Cardiac fibroblast (primary cell): ENCODE measurements around the gene AKNA.

Source experiments
- DNase-seq, 2 donors: peaks; one replicate each; pipeline versions ENCODE4 v3.0.0 to v3.0.0-alpha.2; 2010; ENCODE audit warnings: low read depth in 2 of 2
- H3K4me3 ChIP-seq, 2 donors: replicated peaks in 1 of 2; 1 replicate in 1 of 2; 2 replicates in 1 of 2; pipeline ENCODE4 v1.5.1; 2011; ENCODE audit warnings: low read depth in 2 of 2, low read length in 2 of 2, mild to moderate bottlenecking in 2 of 2, moderate library complexity in 1 of 2
- TF ChIP-seq, protein P1 (sequence below): IDR thresholded peaks from one replicate; pipeline ENCODE4 v1.5.1; 2011; ENCODE audit warnings: low read depth, mild to moderate bottlenecking, low read length, inconsistent platforms

The AKNA gene

DNA sequence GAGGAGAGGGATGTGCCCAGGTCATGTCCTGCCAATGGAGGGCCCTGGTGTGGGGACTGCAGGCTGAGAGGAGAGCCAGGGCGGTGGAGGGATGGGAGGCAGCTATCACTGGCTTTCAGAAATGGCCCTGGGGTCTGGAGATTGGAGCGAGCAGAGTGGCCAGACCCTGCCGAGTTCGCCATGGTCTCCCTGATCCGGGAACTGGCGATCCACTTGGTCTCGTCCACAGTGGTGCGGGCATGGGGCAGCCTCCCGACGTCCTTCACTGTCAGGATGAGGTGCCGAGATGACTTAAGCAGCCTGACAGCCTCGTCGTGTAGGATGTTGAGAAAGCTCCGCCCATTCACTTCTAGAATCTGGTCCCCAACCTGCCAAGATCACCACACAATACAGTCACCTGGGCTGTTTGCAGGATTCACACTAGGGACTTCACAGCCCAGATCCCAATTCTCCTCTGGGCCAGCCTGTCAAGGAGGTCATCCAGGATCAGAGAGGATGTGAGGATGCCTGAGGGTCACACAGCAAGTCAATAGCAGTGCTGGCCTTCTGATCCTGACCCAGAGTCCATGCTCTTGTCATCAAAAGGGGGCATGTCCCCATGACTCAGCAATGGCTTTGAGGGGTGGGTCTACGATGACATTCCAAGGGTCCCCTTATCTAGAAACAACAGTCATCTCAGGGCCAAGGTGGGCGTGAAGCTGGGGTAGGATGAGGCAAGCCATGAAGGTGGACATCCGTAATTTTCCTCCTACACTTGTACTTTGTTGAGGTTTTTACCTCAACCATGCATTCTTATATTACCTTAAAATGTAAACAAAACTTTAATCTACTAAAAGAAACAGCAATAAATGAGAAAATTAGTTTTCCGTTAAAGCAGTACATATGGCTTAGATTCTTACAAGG is 38.5 kb upstream of the AKNA start:
- DNase-seq, result no peak
- TF ChIP-seq, protein P1, sequence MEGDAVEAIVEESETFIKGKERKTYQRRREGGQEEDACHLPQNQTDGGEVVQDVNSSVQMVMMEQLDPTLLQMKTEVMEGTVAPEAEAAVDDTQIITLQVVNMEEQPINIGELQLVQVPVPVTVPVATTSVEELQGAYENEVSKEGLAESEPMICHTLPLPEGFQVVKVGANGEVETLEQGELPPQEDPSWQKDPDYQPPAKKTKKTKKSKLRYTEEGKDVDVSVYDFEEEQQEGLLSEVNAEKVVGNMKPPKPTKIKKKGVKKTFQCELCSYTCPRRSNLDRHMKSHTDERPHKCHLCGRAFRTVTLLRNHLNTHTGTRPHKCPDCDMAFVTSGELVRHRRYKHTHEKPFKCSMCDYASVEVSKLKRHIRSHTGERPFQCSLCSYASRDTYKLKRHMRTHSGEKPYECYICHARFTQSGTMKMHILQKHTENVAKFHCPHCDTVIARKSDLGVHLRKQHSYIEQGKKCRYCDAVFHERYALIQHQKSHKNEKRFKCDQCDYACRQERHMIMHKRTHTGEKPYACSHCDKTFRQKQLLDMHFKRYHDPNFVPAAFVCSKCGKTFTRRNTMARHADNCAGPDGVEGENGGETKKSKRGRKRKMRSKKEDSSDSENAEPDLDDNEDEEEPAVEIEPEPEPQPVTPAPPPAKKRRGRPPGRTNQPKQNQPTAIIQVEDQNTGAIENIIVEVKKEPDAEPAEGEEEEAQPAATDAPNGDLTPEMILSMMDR, result no peak
- no peak overlapping the region for H3K4me3 ChIP-seq

DNA sequence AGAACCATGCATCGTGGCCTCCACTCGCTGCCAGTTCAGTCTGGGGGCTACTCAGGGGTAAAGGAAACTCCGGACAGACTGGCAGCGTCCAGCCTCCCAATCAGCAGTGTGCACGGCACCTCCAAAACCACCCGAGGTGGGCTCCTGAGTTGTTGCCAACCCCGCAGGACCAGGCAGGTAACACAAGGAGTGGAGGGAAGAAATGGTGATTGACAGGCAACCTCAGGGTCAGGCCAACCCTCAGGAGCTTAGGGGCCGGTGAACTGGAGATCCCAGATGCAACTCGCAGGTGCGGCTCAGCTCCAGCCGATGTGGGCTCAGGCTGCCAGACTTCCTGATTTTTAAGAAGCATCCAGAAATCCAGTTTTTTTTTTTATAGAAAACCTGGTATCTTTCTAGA is 37.3 kb upstream of the AKNA start:
- TF ChIP-seq, protein P1, result no peak
- DNase-seq, result no peak
- H3K4me3 ChIP-seq, result no peak overlapping the region

DNA sequence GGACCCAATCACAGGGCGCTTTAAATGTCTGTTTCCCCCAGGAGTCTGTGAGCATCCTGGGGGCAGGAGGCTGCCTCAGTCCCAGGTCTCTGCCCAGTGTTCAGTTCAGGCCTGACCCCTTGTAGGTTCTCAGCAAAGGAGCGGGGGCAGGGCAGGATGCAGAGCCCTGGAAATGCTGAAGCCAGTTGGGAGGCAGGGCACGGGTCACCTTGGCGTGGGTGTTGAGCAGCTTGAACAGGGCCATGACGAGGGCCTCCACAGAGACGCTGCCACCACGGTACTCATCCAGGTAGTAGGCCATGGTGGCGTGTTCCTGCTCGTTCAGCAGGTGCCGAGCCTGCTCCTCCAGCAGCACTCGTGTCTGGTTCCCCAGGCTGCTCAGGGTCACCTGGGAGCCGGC is 36.3 kb upstream of the AKNA start:
- no peak overlapping the region for H3K4me3 ChIP-seq
- no peak for DNase-seq
- TF ChIP-seq, protein P1, result no peak

DNA sequence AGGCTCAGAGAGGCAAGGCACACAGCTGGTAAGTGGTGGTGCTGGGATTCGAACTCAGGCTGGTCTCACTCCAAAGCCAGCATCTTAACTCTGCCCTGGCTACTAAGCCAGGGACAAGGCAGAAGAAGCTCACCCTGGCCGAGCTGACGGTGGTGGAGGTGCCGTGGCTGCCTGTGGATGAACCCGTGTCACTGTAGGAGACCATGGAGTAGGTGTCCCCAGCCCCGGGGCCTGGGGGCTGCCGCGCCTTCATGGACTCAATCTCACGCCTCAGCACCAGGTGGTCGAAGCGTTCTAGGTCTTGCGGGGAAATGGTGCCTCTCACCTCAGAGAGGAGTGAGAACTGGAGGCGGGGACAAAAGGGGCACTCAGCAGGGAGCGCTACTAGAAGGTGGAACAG is 35.4 kb upstream of the AKNA start:
- TF ChIP-seq, protein P1, result no peak
- no peak for DNase-seq
- H3K4me3 ChIP-seq, result no peak overlapping the region

DNA sequence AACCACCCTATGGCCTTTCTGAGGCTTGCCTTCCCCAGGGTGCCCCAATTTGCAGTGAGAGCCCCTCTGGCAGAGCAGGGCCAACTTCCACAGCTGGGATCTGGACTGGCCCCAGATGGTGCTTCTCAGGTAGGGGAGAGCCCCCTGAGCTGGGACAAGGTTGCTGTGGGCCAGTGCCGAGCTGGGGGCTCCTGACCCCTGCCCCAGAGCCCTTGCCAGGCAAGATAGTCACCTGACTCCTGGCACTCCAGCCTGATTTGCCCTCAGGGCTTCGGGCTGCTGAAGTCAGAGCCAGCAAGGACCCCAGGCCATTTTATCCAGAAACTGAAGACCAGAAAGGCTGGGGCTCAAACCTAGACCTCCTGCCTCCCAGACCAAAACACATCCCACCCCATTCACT is 33.4 kb upstream of the AKNA start:
- no peak for DNase-seq
- no peak overlapping the region for H3K4me3 ChIP-seq
- TF ChIP-seq, protein P1, result no peak

DNA sequence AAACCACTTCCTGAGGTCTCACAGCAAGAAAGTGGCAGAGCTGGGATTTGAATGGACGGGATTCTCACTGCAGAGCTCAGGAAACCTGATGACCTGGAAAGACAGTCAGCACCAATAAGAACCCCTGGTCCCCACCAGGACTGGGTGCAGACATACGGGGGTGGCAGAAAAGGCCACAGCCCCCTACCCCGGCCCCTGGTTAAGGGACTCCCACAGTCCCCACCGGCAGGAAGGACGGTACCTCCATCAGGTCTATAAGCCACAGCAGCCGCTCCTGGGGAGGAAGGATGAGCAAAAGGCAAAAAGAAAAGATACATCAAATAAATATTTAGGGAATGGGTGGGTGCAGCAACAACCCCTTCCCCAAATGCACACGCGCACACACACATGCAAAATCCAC is 32.0 kb upstream of the AKNA start:
- DNase-seq, result no peak
- TF ChIP-seq, protein P1, result no peak

More for the DNA sequence above, 32.0 kb upstream of the AKNA start:
- H3K4me3 ChIP-seq, result no peak overlapping the region
